Stimulated activated CD4-positive, alpha-beta T cell treated with anti-CD3 and anti-CD28 coated beads, Interleukin-2, amount 100 ng/mL, for 48 hours (primary cell): ENCODE results near the gene ZNF592.

Source experiments
- DNase-seq, 2 donors: peaks; one replicate each; pipeline ENCODE4 v3.0.0-alpha.2; 2020

Gene ZNF592

GRCh38 chr15:84831613-84832012 lies 83.2 kb downstream of the ZNF592 start:
- DNase-seq, result no peak

GRCh38 chr15:84832448-84833040 lies 84.2 kb downstream of the ZNF592 start:
- DNase-seq, result no peak

DNA sequence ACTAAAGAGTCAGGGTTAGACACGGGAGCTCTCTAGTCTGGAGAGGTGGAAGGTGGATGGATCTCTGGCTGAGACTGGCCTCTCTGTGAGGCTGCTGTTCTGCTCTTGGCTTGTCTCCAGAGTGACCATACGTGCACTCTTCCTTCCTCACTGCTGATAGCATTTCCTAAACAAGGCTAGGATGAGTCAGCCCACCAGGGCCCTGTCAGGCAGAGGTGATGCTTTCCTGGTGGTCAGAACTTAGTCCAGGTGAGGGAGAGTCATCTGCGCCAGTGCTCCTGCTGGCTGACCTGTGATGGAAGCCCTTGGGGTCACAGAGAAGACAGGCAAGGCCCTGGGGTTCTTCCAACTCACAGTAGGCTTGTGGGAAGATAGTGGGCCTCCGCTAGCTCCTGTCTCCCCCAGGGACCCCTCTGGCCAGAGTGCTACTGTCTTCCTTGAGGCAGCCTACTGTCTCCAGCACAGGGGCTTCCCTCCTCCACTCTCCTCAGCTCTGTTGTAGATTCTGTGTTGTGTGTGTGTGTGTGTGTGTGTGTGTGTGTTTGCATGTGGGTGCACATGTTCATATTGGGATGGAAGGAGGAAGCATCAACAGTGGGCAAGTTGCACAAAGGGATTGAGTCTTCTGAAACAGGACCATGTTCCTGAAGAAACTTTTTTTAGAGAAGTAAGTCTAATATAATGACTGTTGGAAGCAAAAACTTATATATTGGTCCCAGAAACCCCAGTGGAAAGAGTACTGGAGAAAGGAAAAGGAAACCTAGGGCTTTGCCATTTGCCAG lies 85.2 kb downstream of the ZNF592 start:
- DNase-seq, result no peak

DNA sequence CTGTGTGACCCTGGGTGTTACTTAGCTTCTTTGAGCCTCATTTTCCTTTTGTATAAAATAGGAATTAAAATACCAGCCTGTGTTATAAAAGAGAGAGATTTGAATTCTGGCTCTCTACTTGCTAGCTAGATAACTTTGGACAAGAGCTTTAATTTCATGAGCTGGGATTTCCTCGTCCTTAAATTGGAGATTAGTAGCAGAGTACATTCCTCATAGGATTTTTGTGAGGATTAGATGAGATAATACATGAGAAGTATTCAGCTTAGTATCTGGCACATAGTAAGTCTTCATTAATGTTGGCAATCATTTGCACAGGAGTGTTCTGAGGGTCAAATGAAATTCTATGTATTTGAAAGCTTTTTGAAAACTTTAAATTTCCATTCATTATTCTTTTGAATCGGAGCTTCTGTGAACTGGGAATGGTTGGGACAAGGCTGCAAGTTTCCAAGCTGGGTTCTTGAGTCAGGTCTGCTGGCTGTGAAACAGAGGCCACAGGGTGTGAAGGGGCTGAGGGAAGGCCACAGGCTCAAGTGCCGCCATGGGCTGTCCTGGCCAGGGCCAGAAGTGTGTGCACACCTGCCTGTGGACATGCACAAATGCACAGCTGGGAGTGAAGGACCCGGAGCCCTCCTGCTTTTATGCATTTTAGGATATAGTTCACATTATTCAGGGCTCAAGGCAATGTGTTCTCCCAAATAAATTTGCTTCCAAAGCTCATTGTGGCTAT lies 86.0 kb downstream of the ZNF592 start:
- DNase-seq, result no peak

DNA sequence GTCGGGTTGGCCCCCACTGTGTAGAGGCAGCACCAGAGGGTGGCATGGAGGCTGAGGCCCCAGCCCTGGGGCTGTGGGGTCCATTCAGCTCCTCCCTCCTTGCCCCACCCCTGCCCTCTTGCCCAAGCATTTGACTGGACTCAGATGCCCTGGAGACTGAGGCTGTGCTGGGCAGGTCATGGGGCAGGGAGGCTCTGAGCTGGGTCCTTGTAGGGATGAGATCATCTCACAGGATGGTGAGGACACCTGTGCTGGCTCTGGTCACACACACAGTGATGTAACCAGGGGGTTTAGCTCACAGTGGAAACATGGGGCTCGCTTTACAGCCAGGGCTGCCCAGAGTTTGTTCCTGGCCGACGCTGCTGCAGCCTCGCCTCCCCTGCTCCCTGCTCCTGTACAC lies 86.6 kb downstream of the ZNF592 start:
- DNase-seq, result no peak

- DNase-seq, result no peak
Measured at GRCh38 chr15:84835661-84836337, 87.4 kb downstream of the ZNF592 start.

- no peak for DNase-seq
Measured at GRCh38 chr15:84836844-84837243, 88.5 kb downstream of the ZNF592 start.

- no peak for DNase-seq
Measured at GRCh38 chr15:84839714-84840113, 91.3 kb downstream of the ZNF592 start.

- no peak for DNase-seq
Measured at GRCh38 chr15:84840255-84840654, 91.9 kb downstream of the ZNF592 start.

DNA sequence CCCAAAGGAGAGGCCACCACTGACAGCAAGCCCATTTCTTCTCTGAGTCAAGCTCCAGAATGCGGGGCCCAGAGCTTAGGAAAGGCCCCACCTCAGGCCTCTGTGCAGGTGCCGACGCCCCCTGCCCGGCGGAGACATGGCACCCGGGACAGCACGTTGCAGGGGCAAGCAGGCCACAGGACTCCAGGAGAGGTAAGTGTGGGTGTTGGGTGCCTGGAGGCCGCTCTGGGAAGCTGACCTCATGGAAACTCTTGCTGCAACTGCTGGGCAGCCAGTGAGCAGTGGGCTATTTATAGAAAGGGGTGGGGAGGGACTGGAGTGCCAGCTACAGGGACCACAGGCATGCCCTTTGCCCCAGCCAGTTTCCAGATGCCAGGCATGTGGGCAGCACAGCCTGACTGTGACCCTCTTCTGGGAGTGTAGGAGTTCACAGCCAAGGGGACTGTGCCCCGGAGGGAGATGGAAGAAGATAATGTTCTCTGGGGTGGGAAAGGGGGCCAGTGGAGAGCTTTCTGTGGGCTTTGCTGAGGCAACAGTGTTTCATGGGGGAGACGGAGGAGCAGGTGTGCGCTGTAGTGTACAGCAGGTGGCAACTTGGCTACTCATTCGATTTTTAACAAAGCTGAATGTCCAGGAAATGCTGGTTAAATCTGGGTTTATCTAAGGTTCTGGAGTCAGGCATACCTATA lies 92.5 kb downstream of the ZNF592 start:
- no peak for DNase-seq

DNA sequence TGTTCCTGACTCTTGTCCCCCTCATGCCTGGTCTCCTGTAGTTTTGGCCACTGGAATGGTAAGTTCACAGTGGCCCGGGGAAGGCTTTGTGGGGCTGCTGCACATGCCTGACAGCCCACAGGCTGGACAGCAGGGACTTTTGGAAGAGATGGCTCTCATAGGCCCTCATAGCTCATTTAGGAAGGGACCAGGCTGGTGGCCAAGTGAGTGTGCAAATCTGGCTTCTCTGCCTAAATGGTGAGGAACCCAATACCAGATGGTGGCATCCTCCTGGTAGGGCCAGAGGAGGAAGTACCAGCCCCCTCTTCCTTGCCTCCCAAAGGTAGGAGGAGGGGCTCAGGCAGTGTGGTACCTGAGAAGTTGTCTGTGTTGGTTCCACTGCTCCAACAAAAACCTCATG lies 94.4 kb downstream of the ZNF592 start:
- DNase-seq, result no peak

- no peak for DNase-seq
Measured at GRCh38 chr15:84844964-84845363, 96.6 kb downstream of the ZNF592 start.

DNA sequence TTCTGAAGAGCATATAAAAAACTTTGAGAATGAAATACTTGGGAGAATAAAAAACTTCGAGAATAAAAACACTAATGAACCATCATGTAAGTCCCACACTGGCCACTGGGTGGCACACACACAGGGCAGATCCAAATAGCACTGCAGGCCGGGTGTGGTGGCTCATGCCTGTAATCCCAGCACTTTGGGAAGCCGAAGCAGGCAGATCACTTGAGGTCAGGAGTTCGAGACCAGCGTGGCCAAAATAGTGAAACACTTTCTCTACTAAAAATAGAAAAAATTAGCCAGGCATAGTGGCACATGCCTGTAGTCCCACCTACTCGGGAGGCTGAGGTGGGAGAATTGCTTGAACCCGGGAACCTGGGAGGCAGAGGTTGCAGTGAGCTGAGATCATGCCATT lies 97.2 kb downstream of the ZNF592 start:
- DNase-seq, result peak; percentile 36 to 46

DNA sequence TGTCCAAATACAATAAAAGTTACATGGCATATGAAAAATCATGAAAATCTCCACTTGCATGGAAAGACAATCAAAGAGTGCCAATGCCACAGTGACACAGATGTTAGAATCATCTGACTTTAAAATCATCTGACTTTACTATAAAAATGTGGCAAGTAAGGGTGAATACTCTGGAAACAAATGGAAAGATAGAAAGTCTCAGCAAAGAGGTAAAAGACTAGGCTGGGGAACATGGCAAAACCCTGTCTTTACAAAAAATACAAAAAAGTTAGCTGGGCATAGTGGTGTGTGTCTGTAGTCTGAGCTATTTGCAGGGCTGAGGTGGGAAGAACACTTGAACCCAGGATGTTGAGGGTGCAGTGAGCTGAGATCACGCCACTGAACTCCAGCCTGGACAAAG lies 97.9 kb downstream of the ZNF592 start:
- no peak for DNase-seq

- no peak for DNase-seq
Measured at GRCh38 chr15:84847382-84847781, 99.0 kb downstream of the ZNF592 start.

DNA sequence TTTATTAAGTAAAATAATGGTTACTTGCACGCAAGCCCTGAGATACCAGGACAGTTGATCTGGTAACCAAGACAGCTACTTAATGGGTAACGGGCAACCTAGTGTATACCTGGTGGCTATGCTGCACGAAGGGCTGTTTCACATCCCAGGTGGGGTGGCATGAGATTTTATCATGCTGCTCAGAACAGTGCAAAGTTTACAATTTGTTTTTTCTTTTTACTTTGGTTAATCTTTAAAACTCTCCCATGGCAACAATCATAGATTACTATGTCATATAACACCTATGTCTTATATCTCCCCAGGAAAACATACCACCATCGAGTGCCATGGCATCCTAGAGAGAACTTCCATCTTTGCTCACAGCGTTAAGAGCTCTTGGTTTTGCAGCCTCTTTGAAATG lies 103.8 kb downstream of the ZNF592 start:
- no peak for DNase-seq

- DNase-seq, result no peak
Measured at GRCh38 chr15:84855136-84855535, 106.7 kb downstream of the ZNF592 start.

- no peak for DNase-seq
Measured at GRCh38 chr15:84855765-84856164, 107.4 kb downstream of the ZNF592 start.
